Pancreas (tissue), 10 donors: ENCODE results near the gene RHOH. TPM values are rescaled to one million over a fixed set of nuclear protein-coding genes. Genes with fewer than 3 reads are reported as not detected.

ENCODE experiments used
- ATAC-seq, 4 donors: fragments of 200-7000 bp; cut with Tn5 transposase; one replicate each; pipeline versions ENCODE4 v1.8.0 to v1.9.1; 2020; ENCODE audit warnings: mild to moderate bottlenecking in 4 of 4, moderate library complexity in 4 of 4
- DNase-seq, 6 donors: peaks; one replicate each; pipeline ENCODE4 v3.0.0-alpha.2; 2020
- FAIRE-seq: peaks from 2 replicates; lab custom pipeline; 2012; peaks lifted over from hg19 to GRCh38; lab: Jason Lieb, UNC
- H3K27ac ChIP-seq, 4 donors: fragments of 200-600 bp; sonication (generic); 1 replicate in 3 of 4; 2 replicates in 1 of 4; pipeline versions ENCODE4 v1.5.0 to v1.8.0; 2020
- H3K27me3 ChIP-seq, 4 donors: fragments of 200-600 bp; one replicate each; pipeline ENCODE4 v1.8.0; 2021
- H3K36me3 ChIP-seq, 3 donors: fragments of 200-600 bp; sonication (generic) in 1 of 3; one replicate each; pipeline versions ENCODE4 v1.5.0 to v1.8.0; 2020 to 2021
- H3K4me1 ChIP-seq, 3 donors: fragments of 200-600 bp; one replicate each; pipeline ENCODE4 v1.8.0; 2021
- H3K4me3 ChIP-seq, 4 donors: fragments of 200-600 bp; sonication (generic) in 2 of 4; one replicate each; pipeline versions ENCODE4 v1.5.0 to v1.8.0; 2020 to 2021
- H3K9me3 ChIP-seq, 4 donors: fragments of 200-600 bp; one replicate each; pipeline ENCODE4 v1.8.0; 2021
- whole genome bisulfite sequencing, 2 donors: extraction: QIAGEN DNeasy Blood & Tissue Kit; methylation state at CpG; one replicate each; pipeline ENCODE4 v1.1.7; 2013; 5-methylcytosine and 5-hydroxymethylcytosine counted together
- intact Hi-C, 3 donors: fragments of 100-400 bp; cut with DNase I; formaldehyde crosslinking; loops; one replicate each; pipeline versions ENCODE4 v1.11.1 to v1.14.2; 2022
- polyA plus RNA-seq, 2 donors: library from polyadenylated mRNA; stranded (reverse); fragments of 200-250 nt; gene quantifications; one replicate each; pipeline ENCODE4 v1.2.3, GENCODE V29; 2013
- total RNA-seq, 6 donors: library from RNA; stranded (reverse); fragmentation: NEBNext Ultra II Directional in 4 of 6; extraction: Animal tissue kit (Norgen Biotek cat#: 25700) in 4 of 6; gene quantifications; one replicate each; pipeline versions ENCODE4 v1.2.1 to v1.2.4, GENCODE V29; 2021 to 2023
- TF ChIP-seq, protein P1 (sequence below), 4 donors: fragments of 200-600 bp; sonication (generic) in 3 of 4; IDR thresholded peaks; one replicate each; pipeline versions ENCODE4 v1.5.0 to v1.8.0; 2021; ENCODE audit warnings: antibody characterized with exemption in 4 of 4
- donor health status: healthy with polysubstance abuse.
- donor health status: DM: no; HTN: no; CAD: no; lungs with moderate emphysema.
- donor health status: DM: no; HTN: no; CAD: no.
- donor health status: control.
- donor health status: control.
- donor health status: Bipolar disorder and iron deficiency.
- donor health status: DM: yes; HTN: yes; CAD: no.
- donor health status: DM: no; HTN: no; CAD: no.
- donor health status: DM: no; HTN: no; CAD: no.
- donor health status: DM: yes; HTN: yes; CAD: no.

The RHOH gene
- total and polyA plus RNA-seq, 8 donors, result 0.08 to 1.8 (median 0.49) TPM

DNA sequence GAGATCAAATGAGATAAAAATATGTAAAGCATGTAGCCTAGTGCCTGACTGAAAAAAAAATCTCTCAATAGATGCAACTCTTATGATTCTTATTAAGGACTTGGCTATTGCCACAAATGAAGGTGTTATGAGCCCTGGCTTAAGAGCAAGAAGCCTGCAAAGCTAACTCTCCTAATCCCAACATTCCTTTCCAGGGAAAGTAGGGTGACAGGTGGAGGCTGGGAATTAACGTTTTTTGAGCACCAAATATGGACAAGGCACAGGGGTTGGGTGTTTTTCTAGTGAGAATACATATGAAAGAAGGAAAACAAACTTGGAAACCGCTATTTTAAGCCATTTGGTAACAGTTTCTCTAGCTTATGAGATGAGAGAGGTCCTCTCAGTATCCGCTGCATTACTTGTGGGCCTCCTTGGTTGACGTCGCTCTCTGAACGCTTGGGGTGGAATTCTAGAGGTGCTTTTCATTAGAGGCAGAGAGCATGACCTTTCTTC lies 2.4 kb downstream of the RHOH start:
- Histone ChIP-seq H3K36me3 (no peaks in the 10 kb centered on the region), H3K9me3 (no peaks in the 10 kb centered on the region), H3K4me3 (no peak overlapping the region), H3K27me3 (no peaks in the 10 kb centered on the region), H3K27ac (no peak overlapping the region), H3K4me1 (no peaks in the 10 kb centered on the region)
- TF ChIP-seq, protein P1, sequence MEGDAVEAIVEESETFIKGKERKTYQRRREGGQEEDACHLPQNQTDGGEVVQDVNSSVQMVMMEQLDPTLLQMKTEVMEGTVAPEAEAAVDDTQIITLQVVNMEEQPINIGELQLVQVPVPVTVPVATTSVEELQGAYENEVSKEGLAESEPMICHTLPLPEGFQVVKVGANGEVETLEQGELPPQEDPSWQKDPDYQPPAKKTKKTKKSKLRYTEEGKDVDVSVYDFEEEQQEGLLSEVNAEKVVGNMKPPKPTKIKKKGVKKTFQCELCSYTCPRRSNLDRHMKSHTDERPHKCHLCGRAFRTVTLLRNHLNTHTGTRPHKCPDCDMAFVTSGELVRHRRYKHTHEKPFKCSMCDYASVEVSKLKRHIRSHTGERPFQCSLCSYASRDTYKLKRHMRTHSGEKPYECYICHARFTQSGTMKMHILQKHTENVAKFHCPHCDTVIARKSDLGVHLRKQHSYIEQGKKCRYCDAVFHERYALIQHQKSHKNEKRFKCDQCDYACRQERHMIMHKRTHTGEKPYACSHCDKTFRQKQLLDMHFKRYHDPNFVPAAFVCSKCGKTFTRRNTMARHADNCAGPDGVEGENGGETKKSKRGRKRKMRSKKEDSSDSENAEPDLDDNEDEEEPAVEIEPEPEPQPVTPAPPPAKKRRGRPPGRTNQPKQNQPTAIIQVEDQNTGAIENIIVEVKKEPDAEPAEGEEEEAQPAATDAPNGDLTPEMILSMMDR (IDR thresholded peaks at IDR 0.05), result no peak
- DNase-seq (no peak), ATAC-seq (no peak), FAIRE-seq (no peak)
- intact Hi-C loops, result no loop called here
- WGBS, 2 donors, result 75 to 85% methylated on average over 6 of the region's 6 CpGs

- FAIRE-seq (no peak), ATAC-seq (peak in 2 of 4 donors; percentile 56 to 65), DNase-seq (peak in 1 of 6 donors; percentile 21)
- intact Hi-C loops, result no loop called here
- TF ChIP-seq, protein P1 (IDR thresholded peaks at IDR 0.05), result no peak
- no peaks in the 10 kb centered on the region for H3K36me3 ChIP-seq
- WGBS, 2 donors, result 75 to 84% methylated on average over 15 of the region's 15 CpGs
- no peaks in the 10 kb centered on the region for H3K27me3 ChIP-seq
- H3K27ac ChIP-seq, result peak overlapping the region in 1 of 4 donors; percentile 17
- no peaks in the 10 kb centered on the region for H3K4me1 ChIP-seq
- H3K9me3 ChIP-seq, result no peaks in the 10 kb centered on the region
- no peak overlapping the region for H3K4me3 ChIP-seq
Measured at GRCh38 chr4:40199999-40200874, 3.4 kb downstream of the RHOH start.

GRCh38 chr4:40200875-40201801 lies 4.3 kb downstream of the RHOH start:
- TF ChIP-seq, protein P1 (IDR thresholded peaks at IDR 0.05), result no peak
- intact Hi-C loops, result no loop called here
- H3K9me3 ChIP-seq, result no peaks in the 10 kb centered on the region
- FAIRE-seq (no peak), DNase-seq (no peak), ATAC-seq (peak in 2 of 4 donors; percentile 25 to 41)
- WGBS, 2 donors, result 52 to 58% methylated on average over 13 of the region's 13 CpGs
- H3K27ac ChIP-seq, result peak overlapping the region in 1 of 4 donors; percentile 17
- no peaks in the 10 kb centered on the region for H3K4me1 ChIP-seq
- H3K4me3 ChIP-seq, result no peak overlapping the region
- H3K27me3 ChIP-seq, result no peaks in the 10 kb centered on the region
- H3K36me3 ChIP-seq, result no peaks in the 10 kb centered on the region

- FAIRE-seq, result no peak
- no peak overlapping the region for H3K4me3 ChIP-seq
- no peak for DNase-seq
- H3K9me3 ChIP-seq, result no peaks in the 10 kb centered on the region
- TF ChIP-seq, protein P1 (IDR thresholded peaks at IDR 0.05), result no peak
- no peaks in the 10 kb centered on the region for H3K4me1 ChIP-seq
- H3K36me3 ChIP-seq, result no peaks in the 10 kb centered on the region
- 92 to 96% methylated on average over 4 of the region's 4 CpGs for WGBS, 2 donors
- intact Hi-C loops, result no loop called here
- no peak for ATAC-seq
- H3K27ac ChIP-seq, result no peak overlapping the region
- H3K27me3 ChIP-seq, result no peaks in the 10 kb centered on the region
Measured at GRCh38 chr4:40201898-40202297, 5.1 kb downstream of the RHOH start.
